HEK293 (cell line): ENCODE measurements around the gene SCLT1.

Experiments
- ZNF138 ChIP-seq: fragments of 450-650 bp; formaldehyde crosslinking; IDR thresholded peaks from 2 replicates; pipeline ENCODE4 v1.5.1; 2016; ENCODE audit warnings: missing biosample characterization, missing genetic modification characterization, borderline replicate concordance
- ZNF654 ChIP-seq: fragments of 450-650 bp; formaldehyde crosslinking; IDR thresholded peaks from 2 replicates; pipeline ENCODE4 v1.5.1; 2016; ENCODE audit warnings: low read depth, missing biosample characterization, missing genetic modification characterization

DNA sequence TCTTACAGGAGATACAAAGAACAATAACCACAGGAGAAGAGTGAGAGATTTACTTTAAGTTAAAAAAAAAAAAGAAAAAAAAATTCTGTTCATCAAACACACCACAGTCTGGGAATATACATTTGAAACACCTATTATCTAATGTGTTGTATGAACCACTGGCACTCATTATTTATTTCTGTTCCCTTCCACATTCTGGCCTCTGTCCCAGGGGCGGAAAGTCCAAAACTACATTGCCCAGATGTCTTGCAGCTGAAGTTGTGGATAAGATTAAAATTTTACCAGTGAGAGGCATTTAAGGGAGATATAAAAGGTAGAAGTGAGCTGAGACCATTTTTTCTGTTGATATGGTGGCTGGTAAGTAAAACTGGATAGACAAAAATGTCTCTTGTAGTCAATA lies 56.2 kb downstream of the SCLT1 start:
- TF ChIP-seq ZNF654 (no peak), ZNF138 (tag by site-specific recombination) (no peak)
